ENCODE results near the gene CLPTM1. TPM values are rescaled to one million over a fixed set of nuclear protein-coding genes. Genes with fewer than 3 reads are reported as not detected.

CLPTM1 gene
- total RNA-seq, 4 donors from 2014 or later = 30.6 to 99.5 (median 64.2) TPM

DNA sequence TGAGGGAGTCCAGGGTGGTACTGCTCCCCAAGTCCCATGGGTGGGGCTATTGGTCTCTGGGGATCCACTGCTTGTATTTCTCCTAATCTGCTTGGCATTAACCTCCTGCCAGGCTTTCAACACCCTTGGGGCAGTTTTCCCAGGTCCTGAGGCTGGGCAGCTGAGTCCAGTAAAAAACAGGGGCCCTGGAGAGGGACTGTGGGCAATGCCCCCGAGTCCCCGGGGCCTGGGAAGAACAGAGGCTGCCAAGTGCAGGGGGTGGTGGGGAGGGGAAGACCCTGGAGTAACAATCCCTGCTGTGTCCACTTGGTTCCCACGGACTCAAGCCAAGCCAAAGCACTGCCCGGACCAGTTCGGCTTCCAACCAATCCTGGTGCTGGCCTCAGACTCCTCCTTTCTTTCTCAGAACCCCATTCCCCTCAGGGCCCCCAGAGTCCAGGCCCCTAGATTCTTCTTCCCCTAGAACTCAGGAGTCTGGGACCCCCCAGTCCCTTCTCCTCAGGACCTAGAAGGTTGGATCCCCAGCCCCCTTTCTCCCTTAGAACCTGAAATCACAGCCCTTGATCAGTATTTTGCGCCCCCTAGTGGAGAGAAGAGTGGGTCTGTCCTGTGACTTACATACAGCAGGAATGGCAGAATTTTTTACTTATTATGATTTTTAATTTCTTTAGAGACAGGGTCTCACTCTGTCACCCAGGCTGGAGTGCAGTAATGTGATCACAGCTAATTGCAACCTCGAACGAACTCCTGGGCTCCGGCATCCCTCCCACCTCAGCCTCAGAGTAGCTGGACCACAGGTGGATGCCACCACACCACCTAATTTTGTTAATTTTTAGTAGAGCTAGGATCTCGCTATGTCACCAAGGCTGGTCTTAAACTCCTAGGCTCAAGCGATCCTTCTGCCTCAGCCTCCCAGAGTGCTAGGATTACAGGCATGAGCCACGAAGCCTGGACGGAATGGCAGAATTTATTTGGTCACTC lies 3.7 kb upstream of the CLPTM1 start:
- peak; percentile 33 to 74 for DNase-seq
- TF ChIP-seq CTCF (IDR thresholded peaks at IDR 0.05) (peak; percentile 69 to 85 (median 78)), POLR2A (IDR thresholded peaks at IDR 0.05) (no peak)
- Histone ChIP-seq H3K4me1 (peaks cover 9 to 14% of the 10 kb centered on the region in 2 donors), H3K27ac (peak overlapping the region in 1 of 2 donors; percentile 15), H3K27me3 (no peaks in the 10 kb centered on the region), H3K36me3 (no peaks in the 10 kb centered on the region), H3K4me3 (no peak overlapping the region), H3K9me3 (no peaks in the 10 kb centered on the region)
- intact Hi-C loops (cut with DNase I; ENCODE audit: low total_unique reads) = loop anchor here (5.0 kb wide), 1 partner anchor 44 kb away; the partner anchor contains the start of gene APOE

DNA sequence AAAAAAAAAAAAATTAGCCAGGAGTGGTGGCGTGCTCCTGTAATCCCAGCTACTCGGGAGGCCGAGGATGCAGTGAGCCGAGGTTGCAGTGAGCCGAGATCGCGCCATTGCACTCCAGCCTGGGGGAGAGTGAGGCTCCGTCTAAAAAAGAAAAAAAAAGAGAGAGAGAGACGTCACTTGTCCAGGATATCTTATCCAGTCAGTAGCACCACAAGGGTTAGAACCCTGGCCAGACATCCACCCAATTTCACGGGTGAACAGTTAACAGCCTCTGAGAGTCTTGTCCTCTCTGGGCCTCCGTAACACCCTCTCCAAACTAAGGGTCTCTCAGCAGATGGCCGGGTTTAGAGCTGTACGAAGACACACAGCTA lies 917 bp upstream of the CLPTM1 start:
- intact Hi-C loops (cut with DNase I; ENCODE audit: low total_unique reads) = loop anchor here (5.0 kb wide), 1 partner anchor 47 kb away; the partner anchor contains the start of gene APOE
- Histone ChIP-seq H3K4me3 (peak overlapping the region; percentile 84 to 99), H3K36me3 (no peaks in the 10 kb centered on the region), H3K9me3 (no peaks in the 10 kb centered on the region), H3K4me1 (peaks cover 14 to 15% of the 10 kb centered on the region in 2 donors), H3K27ac (peak overlapping the region; percentile 90 to 95), H3K27me3 (no peaks in the 10 kb centered on the region)
- TF ChIP-seq POLR2A (IDR thresholded peaks at IDR 0.05) (no peak), CTCF (IDR thresholded peaks at IDR 0.05) (no peak)
- no peak for DNase-seq

DNA sequence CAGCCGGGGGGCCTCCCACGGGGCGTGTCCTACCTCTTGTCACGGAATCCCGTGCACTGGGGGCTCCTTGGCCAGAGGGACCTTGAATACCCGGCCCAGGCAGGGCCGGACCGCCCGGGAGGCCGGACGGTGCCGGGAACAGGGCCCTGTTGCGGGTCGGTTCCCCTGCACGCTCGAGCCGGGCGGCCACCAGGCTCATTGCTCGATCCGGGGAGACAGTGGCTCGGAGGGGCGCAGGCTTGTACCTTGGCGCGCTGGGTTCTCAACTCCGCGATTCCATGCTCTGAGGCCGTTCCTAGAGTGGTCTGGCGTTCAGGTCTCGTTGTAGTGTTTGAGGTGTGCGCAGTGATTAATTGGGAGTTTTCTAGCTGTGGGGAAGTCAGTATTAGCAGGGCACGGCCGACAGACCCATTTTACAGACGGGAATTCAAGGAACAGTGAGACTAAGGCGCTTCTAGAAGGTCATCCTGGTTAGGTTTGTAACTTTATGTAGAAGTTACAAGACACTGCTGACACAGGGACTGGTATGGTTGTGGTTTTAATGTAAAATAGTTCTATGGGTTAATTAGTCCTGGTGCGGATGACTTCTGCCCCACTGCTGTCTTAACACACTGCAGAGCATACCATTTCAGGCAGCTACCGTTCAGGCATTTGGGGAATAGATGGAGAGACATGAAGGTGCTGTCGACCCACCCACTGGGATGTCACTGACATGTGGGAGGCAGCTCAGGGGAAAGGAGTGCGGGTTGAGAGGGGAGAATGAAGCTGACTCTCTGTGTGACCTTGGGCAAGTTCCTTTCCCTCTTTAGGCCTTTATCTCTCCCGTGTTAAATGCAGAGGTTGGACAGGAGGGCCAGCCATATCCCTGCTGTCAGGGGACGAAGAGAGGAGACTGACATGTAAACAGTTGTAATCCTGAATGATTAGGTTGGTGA lies 592 bp downstream of the CLPTM1 start:
- H3K36me3 ChIP-seq = no peaks in the 10 kb centered on the region
- H3K27ac ChIP-seq = peak overlapping the region; percentile 90 to 95
- no peak for DNase-seq
- H3K4me3 ChIP-seq = peak overlapping the region; percentile 84 to 99
- no peaks in the 10 kb centered on the region for H3K9me3 ChIP-seq
- TF ChIP-seq CTCF (IDR thresholded peaks at IDR 0.05) = no peak
- no peak for TF ChIP-seq POLR2A (IDR thresholded peaks at IDR 0.05)
- intact Hi-C loops (cut with DNase I; ENCODE audit: low total_unique reads) = no loop called here
- H3K27me3 ChIP-seq = no peaks in the 10 kb centered on the region
- peaks cover 14 to 15% of the 10 kb centered on the region in 2 donors for H3K4me1 ChIP-seq

GRCh38 chr19:44957526-44957925 lies 2.3 kb downstream of the CLPTM1 start:
- no peak for DNase-seq
- Histone ChIP-seq H3K9me3 (no peaks in the 10 kb centered on the region), H3K4me3 (no peak overlapping the region), H3K4me1 (peaks cover 11 to 15% of the 10 kb centered on the region in 2 donors), H3K27me3 (no peaks in the 10 kb centered on the region), H3K27ac (no peak overlapping the region), H3K36me3 (no peaks in the 10 kb centered on the region)
- no peak for TF ChIP-seq CTCF (IDR thresholded peaks at IDR 0.05)
- no peak for TF ChIP-seq POLR2A (IDR thresholded peaks at IDR 0.05)
- intact Hi-C loops (cut with DNase I; ENCODE audit: low total_unique reads) = no loop called here
